C1 segment of cervical spinal cord (tissue), 14 donors: ENCODE results near the gene SH3TC1.

ENCODE experiments used
- DNase-seq, 14 donors: peaks; one replicate each; lab custom pipeline; 2025; lab: John Stamatoyannopoulos, UW

Gene SH3TC1

DNA sequence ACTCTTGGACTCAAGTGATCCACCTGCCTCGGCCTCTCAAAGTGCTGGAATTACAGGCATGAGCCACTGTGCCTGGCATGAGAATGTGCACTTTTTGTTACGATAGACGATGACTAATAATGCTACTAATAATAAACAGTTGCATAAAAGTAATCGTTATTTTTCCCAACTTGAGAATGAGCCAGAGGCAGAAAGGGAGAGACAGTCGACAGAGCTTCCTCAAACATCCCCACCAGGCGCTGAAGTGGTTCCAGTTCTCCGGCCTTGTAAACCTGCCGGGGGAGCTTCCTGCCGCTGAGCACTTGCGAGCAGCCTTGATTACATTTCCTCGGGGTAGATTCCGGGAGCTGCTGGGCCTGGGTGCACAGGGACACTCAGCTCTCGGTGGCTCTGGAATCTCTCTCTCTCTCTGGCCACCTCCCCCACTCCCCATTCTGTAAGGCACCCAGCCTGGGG, 61.6 kb downstream of the SH3TC1 start:
- DNase-seq, result no peak

DNA sequence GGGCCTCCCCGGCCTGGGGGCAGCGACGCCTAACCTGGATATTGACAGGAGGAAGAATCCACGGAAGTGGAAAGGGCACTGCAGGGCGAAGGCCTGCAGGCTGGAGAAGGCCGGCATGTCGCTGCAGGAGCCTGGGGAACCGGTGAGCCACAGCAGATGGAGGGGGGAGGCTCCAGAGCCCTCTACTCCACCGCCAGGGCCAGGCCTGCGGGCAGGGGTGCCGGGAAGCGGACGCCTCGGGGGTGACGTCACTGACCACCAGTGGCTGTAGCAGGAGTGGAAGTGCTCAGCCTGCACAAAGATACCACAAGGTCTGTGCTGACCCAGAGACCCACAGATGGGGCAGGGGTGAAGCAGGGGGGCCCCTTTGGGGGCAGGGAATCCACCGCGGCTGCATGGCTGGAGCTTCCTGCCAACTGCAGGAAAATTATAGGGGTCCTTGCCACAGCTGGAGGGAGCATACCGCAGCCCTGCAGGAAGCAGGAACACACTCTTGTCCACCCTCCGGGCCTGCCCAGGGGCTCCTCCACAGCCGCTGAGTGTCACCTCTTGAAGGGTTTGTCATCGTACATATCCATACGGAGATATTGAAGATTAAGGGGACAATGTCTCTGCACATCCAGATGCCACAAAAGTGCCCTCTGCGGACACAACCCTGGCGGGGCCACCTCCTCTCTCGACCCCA, 62.9 kb downstream of the SH3TC1 start:
- DNase-seq, result no peak

DNA sequence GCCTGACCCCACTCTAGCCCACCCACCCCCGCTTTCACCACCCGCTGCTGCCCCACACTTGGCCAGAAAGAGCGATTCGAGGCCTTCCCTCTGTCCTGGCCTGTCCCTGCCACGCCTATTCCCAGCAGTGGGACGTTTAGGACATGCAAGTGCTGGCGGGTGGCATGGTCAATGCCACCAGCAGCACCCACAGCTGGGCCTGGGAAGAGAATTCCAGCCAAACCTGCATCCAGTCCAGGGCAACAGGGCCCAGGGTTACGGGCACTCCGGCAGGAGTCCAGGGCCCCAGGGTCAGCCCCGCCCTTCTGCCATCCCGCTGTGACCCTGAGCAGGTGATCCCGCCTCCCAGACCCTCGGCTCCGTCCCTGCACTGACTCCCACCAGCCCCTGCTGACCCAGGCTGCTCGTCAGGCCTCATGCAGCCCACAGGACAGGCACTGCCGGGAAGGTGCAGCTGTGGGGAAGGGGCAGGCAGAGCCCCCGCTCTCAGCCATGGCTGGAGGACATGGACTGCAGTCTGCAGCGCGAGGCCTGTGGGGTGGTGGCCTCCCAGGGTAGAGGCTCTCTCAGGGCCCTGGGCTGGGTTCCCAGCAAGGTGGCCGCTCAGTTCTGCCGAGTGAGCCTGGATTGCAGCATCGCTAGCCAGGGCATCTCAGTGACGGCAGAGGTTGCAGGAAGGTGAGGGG, 63.7 kb downstream of the SH3TC1 start:
- no peak for DNase-seq

DNA sequence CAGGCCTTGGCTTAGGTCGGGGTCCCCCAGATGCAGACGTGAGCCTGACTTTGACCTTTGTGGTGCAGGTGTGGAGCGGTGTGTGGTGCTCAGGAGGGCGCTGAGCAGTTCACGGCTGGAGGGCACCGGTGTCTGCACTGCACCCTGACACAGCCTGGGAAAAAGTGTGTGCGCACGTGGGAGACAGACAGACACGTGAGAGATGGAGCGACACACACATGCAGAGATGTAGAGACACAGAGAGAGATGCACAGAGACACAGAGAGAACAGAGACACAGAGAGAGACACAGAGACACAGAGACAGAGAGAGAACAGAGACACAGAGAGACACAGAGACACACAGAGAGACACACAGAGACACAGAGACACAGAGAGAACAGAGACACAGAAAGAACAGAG, 64.3 kb downstream of the SH3TC1 start:
- DNase-seq, result no peak

DNA sequence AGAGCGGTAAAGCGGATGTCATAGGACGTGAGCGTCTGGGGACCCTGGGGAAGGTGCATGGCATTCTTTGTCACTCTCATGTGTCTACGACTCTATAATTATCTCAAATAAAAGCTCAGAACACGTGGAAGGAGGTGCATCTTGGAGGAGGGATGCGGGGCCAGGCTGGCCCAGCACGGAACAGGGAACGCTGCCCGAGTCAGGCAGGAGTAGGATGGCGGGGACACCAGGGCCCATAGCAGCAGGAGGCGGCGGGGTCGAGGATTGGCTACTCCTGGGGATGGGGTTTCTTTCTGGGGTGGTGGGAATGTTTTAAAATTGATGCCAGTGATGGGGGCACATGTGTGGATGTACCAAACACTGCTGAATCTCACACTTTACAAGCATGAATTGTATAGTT, 65.0 kb downstream of the SH3TC1 start:
- DNase-seq, result no peak

DNA sequence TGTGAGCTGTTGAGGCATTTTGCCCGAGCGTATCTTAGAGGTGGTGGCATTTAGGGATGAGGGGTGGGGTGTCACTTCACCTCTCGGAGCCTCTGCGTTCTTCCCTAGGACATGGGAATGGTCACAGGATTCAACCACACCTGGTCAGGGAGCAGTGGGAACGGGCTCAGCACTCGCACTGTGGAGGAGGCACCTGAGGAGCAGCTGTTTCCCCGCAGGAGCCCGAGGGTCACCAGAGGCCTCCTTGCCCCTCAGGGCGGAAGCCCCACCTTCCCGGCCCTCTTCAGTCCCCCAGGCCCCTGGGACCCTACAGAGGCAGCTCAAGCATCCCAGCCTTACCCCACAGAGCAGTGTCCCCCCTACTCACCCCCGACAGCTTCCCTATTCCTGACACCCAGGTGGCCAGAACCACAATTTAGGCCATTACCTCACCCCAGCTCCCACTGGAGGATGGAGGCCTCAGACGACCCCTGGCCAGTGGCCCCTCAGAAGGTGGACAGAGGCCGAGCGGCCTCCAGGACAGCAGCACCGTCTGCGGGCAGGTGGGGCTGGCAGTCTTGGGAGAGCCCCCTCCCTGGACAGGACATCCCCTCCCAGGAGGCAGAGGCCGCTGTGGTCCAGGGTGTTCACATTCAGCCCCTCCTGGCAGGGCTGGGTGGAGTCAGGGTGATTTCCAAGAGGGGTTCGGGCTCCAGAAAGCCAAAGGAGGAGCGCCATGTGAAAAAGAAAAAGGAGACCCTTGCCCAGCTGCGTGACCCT, 66.3 kb downstream of the SH3TC1 start:
- no peak for DNase-seq

DNA sequence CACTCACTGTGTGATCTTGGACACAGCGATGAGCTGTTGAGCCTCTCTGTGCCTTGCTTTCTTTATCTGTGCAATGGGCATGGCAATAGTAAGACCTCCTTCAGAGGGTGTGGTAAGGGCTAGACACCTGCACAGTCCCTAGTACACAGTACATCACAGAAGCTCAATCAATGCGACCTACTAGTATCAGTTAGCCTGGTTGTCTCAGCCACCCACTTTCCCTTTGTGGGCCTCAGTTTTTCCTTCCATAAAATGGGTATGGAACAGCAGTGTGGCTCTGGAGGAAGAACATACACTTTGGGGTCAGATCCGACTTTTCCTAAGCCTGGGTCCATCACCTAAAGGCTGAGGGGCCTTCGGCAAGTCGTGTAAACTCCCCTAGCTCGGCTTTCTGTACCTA, 67.0 kb downstream of the SH3TC1 start:
- no peak for DNase-seq

DNA sequence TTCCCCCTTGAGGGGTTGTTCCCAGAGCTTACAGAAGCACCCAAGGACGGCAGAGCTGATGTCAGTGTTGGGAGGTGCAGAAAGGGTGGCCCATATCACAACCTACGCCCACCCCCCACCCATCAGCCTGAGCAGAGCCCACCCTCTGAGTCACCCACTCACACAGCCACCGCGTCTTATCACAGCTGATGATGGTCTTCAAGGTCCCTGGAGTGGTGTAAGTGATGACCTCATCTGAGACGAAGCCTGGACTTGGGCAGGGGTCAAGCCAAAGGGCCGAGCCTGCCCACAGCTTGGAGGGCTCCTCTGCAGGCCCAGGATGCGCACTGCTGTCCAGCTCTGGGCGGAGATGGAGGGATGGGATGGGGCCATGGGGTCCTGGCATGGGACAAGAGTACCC, 67.4 kb downstream of the SH3TC1 start:
- no peak for DNase-seq

DNA sequence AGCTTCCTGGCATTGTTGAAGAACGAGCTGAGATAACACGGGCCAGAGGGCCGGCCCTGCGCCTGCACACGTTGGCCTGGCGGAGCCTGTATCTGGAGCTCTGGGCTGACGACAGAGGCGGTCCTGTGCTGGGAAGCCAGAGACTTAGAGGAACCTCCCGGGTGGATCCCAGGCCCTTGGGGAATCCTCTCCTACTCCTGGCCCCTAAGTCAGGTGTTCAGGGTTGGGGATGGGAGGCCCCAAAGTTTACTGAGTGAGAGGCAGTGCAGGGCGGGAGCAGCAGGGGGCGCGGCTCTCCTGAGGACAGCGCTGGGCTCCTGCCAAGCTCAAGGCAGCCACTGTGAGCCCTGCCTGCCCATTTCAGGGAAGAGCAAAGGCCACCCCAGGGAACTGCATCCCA, 68.0 kb downstream of the SH3TC1 start:
- no peak for DNase-seq

DNA sequence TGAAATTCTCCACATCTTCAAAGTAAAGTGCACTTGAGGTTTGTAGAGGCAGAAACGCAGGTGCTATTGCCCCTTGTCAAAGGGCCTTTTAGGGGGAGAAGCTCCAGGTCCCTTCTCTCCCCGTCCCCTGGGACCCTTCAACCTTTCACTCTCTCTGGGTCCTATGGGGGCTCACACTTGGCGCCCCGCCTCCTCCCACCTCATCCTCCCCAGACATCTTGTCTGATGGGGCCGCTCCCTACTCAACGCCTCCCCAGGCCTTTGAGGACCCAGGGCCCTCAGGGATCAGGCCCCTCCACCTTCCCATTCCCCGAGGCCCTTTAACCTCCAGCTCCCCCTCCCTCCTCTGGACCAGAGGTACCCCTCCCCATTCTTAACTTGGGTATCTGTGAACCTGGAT, 69.1 kb downstream of the SH3TC1 start:
- DNase-seq, result no peak

DNA sequence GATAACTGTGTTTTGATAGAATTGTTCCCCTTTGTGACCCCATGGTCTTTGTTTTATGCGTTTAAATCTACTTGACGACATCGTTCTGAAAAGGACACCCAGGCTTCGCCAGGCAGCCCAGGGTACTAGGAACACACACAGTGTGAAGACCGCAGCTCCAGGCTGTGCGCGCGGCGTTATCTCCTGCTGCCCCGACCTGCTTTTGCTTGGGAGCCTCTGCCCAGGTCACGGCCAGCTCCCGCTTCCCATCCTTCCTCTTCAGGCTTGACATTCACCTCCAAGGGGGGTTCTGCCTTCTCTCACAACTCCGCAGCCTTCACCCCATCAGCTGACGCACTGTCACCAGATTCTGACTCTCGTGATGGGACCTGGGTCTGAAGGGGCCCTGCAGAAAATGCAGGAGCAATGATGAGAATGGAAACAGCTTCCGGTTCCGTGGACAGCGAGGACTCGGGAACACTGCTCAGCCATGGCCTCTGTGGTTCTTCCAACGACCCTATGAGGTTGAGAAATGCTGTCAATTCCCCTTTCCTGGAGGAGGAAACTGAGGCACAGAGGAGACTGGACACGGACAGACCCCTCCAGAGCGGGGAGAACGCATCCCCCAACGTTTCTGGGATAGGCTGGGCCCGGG, 69.9 kb downstream of the SH3TC1 start:
- DNase-seq, result no peak

DNA sequence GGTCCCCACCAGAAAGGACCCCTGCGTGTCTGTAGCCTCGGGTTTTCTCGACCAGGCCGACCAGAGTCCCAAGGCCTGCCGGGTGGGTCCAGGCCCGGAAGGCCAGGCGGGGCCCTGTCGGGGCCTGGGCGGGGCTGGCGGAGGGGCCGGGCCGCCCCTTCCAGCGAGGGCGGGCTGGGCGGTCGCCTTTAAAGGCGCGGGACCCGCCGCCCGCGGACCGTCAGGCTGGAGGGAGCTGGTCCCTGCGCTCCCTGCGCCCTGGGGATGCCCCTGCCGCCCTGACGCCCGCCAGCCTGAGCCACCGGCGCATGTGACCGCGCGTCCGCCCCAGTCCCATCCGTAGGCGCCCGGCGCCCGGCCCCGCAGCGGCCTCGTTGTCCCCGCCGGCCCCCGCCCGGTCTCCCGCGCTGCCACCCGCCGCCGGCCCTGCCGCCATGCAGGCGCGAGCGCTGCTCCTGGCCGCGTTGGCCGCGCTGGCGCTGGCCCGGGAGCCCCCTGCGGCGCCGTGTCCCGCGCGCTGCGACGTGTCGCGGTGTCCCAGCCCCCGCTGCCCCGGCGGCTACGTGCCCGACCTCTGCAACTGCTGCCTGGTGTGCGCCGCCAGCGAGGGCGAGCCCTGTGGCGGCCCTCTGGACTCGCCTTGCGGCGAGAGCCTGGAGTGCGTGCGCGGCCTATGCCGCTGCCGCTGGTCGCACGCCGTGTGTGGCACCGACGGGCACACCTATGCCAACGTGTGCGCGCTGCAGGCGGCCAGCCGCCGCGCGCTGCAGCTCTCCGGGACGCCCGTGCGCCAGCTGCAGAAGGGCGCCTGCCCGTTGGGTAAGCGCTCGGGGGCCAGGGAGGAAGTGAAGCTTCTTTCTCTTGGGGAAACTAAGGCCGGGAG, 70.7 kb downstream of the SH3TC1 start, which contains the start of gene HTRA3:
HTRA3 (plus strand) TSS at position 220 of the 883 bp plus-strand sequence; CDS start at position 435, 215 bp downstream.
- no peak for DNase-seq

DNA sequence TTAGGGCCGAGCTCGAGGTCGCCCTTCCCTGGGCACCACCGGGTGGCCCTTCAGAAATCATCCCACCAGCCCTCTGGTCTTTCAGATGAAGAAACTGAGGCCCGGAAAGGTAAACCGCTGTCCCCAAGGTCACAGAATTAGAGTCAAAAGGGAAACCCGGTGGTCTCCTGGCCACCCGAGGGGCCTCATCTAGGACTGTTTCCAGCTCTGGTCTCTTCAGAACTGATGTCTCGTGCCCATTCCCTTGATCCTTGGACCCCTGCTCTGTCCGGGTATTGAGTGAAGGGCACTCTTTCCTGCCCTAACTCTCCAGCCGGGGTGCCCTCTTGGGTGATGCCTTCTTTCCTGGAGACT, 71.3 kb downstream of the SH3TC1 start:
- DNase-seq, result no peak

DNA sequence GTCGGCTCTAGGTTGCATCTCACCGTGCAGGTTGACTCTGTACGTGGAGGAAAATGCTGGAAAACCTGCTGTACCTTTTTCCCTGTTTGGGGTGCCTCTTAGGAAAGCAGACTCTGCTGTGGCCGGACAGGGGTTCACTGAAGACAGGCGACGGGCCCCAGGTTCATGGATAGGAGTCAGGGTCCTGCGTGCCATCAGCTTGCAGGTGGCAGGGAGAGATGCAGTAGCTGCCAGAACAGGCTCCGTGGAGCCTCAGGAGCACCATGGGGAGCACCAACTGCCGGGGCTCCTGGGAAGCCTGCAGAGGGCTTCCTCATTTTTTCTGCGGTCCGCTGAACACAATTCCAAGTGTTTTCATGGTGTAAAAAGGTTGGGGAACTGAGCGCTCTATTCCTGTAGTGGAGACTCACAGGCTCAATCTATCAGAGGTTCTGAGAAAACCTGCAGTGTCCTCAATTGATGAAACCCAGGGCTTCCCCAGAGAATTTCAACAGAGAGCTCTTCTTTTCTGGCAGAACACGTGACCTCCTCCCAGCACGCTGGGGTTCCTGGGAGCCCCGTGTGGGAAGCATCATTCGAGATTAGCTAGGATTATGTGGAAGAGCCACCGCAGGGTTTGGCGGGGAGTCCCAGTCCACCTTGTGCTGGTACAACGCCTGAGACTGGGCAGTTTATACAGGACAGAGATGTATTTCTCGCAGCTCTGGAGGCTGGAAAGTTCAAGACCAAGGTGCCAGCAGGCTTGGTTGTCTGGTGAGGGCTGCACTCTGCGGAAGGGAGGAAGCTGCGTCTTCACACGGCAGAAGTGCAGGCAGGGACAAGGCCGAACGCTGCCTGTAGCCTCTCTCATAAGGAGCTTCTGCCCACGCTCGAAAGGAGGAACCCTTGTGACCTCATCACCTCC, 72.1 kb downstream of the SH3TC1 start:
- no peak for DNase-seq

DNA sequence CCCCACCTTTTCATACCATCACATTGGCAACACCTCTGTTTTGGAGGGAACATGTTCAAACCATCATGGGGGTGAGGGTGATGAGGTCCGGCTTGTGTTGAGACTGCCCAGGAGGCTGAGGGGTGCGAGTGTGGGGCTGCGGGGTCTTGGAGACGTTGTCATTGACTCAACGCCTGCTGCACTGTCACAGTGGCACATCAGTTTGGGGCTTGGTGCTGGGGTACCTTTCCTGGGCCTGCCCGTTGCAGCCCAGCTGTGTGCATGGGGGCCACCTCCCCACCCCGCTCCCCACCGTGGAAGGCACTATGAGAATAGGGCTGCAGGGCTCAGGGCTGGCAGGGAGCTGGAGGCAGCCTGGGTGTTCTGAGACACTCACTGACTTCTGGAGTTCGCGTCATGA, 72.7 kb downstream of the SH3TC1 start:
- no peak for DNase-seq

DNA sequence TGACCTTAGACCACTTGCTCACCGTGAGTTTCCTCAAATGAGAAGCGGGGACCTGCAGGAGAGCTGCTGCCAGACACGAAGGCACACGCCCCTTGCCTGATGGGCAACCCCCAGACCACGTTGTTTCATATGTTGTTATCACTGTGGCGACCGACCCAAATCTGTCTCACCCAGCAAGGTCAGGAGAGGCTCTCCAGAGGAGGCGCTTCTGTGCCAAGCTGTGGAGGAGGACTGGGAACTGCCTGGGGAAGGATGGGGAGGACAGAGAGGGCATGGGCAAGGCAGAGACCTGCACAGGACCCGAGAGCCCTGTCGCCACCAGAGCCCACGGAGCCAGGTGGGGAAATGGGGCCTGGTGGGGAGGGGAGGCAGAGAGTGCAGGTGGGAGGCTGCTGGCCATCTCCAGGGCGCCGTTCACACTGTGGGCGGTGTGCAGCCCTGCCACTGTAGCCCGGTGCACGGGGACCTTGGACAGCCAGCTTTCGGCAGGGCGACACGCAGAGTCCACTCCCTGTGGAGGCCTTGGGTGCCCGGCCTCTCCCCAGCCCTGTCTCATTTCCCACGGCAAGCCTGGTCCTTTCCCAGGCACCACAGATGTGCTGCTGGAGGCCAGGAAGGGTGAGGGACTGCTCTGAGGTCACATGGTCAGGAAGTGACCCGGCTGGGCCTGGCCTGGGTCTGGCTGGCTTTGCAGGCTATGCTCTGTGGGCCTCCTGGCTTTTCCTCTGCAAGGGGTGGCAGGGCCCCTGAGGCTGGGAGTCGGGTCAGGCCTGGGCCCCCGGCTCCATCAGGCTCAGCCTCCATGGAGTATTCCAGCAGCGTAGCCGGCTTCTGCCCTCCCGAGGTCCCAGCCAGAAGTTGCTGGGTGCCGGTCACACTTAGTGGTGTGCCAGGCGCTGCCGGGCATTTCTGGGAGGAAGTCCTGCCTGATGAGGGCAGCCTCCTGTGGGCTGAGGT, 73.7 kb downstream of the SH3TC1 start:
- DNase-seq, result no peak

DNA sequence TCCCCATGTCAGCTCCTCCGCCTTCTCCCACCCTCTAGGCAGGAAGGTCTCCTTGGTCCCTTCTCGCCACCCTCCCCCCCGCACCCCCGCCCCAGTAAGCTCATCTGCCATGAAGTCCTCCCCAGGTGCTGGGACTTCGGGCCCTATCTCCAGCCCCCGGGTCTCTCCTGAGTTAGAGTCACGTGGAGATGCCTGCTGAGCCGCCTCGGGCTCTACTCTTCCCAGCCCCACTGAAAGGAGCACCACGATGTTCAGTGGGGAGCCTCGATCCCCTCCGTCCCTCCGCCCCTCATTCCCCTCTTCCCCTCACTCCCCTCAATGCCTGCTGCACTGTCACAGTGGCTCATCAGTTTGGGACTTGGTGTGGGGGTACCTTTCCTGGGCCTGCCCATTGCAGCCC, 74.4 kb downstream of the SH3TC1 start:
- DNase-seq, result no peak

DNA sequence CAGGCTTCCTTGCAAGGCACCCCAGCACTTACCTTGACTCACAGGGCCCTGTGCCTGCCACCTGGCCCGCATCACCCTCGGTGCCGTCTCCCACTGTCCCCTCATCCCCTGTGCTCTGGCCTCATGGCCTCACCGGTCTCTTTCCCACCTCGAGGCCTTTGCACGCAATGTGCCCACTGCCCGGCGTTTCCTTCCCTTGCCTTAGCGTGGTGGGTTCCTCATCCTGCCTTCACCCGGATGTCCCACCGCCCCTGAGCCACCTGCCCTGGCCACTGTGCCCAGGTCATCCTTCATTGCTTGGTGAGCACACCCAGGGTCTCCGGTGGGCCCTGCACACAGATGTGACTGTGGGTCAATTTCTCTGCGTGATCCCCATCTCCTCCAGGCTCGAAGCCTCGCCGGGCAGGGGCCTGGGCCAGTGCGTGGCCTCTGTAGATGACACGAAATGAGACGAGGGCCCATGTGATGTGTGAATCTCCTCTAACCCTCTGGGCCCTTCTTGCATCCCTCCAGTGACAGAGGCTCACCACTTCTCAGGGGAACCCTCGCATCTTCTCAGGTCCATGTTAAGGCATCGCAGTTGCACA, 75.1 kb downstream of the SH3TC1 start:
- DNase-seq, result no peak
